ENCODE data around the gene FAM193A.
"Not testable (repeated sequence)": the region's sequence is repeated elsewhere in the genome, so short reads cannot be mapped to it uniquely, and the experiment has no call there.

Gene FAM193A, protein sequence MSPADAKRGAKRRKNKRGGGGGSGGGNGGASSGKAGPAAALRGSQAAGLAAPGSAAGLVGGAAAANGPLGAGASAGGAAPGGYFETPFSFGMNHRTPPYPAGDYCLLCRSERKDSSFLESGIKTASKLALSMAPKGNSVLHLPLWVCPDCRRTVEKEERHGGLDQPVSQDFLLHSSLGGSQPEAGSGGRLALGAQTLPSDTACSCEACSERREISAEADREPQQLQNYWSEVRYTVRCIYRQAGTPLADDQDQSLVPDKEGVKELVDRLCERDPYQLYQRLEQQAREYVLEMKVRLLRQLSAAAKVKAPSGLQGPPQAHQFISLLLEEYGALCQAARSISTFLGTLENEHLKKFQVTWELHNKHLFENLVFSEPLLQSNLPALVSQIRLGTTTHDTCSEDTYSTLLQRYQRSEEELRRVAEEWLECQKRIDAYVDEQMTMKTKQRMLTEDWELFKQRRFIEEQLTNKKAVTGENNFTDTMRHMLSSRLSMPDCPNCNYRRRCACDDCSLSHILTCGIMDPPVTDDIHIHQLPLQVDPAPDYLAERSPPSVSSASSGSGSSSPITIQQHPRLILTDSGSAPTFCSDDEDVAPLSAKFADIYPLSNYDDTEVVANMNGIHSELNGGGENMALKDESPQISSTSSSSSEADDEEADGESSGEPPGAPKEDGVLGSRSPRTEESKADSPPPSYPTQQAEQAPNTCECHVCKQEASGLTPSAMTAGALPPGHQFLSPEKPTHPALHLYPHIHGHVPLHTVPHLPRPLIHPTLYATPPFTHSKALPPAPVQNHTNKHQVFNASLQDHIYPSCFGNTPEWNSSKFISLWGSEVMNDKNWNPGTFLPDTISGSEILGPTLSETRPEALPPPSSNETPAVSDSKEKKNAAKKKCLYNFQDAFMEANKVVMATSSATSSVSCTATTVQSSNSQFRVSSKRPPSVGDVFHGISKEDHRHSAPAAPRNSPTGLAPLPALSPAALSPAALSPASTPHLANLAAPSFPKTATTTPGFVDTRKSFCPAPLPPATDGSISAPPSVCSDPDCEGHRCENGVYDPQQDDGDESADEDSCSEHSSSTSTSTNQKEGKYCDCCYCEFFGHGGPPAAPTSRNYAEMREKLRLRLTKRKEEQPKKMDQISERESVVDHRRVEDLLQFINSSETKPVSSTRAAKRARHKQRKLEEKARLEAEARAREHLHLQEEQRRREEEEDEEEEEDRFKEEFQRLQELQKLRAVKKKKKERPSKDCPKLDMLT (N-terminal part only)

DNA sequence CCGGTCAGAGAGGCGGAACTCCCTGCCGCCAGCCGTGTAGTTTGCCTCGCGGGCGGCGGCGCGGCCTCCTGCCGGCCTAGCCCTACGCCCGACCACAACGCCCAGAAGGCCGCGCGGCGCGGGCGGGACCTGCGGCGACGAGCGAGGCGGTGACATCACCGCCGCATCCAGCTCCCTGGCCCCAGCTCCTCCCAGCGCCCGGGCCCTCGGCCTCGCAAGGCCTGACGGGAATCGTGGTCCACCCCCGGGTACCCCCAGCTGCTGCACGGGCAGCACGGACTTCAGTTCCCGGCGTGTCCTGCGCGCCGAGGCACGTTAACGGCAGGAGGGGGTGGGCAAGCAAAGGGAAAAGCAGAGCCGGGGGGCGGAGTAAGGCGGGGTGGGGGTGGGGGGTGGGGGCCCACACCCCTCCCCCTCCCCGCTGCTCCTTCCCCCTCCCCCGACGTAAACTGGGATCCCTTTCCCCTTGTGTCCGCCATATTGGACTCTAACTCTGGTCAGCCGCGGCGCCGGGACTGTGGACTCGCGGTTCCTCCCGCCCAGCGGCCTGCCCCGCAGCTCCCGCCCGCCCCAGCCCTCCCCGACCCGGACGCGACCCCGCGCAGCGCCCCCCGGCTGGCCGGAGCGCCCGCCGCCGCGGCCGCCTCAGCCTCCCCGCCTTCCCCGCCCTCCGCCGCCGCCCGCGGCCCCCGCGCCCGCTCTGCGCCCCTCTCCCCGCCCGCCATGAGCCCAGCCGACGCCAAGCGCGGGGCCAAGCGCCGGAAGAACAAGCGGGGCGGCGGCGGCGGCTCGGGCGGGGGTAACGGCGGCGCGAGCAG is at the start of gene FAM193A:
FAM193A (plus strand) TSS at position 455 of the 818 bp plus-strand sequence; CDS start at position 724, 269 bp downstream.
- DNase-seq (ENCODE audit: low spot score): peak; percentile 90

DNA sequence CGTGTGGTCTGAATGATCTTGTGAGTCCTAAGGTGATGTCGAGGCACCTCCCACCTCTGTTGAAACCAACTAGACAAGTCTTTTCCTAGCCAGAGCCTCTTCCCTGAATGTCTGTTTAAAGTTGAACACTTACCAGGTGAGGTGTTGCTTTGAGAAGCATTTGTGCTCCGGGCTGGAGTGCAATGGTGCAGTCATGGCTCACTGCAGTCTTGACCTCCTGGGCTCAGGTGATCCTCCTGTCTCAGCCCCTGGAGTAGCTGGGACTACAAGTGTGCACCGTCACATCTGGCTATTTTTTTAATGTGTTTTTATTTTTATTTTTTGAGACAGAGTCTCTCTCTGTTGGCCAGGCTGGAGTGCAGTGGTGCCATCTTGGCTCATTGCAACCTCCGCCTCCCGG is 49.5 kb upstream of the FAM193A start:
- DNase-seq (ENCODE audit: low spot score): no peak

DNA sequence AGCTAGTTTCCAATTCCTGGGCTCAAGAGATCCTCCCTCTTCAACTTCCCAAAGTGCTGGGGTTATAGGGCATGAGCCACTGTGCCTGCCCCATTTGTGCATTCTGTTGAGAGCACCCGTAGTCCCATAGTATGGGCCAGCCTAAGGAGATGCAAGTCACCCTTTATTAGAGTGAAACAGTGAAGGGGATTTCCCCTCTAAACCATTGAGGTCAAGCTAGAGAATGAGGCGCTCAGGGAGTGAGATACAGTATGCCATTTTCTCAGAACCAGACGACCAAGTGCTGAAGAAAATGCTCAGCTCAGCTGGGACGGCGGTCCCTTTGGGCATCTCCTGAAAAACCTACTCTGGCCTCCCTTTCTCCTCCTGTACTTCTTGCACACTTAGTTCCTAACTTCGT is 48.8 kb upstream of the FAM193A start:
- DNase-seq (ENCODE audit: low spot score): no peak

DNA sequence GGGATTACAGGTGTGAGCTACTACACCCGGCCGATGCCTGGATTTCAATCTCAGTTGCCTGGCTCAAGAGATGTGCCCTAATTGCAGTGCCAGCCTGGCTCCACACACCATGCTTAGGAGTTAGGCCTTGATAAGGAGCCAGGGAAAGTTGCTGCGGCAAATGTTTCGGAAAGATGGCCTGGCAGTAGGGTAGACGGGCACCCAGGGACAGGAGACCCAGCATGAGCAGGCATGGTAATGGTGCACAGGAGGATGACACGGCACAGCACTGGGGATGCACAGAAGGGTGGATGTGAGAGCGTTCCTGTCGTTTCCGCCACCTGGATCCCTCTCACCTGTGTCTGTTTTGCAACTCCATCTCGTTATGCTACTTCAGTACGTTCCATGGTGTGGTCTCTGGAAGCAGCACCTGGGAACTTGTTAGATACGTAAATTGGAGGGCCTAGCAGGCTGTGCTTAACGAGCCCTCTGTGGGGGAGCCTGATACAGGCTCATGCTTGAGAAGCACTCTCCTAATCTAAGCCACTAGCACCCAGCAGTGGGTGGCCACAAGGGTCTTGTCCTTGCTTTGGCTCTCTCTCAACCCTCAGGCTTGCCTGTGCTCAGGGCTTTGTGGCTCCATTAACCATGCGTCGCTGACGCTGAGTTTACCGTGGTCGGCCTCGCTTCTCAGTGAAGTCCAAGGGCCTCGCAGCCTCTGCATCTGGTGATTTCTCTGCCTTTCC is 47.2 kb upstream of the FAM193A start:
- DNase-seq (ENCODE audit: low spot score): no peak

DNA sequence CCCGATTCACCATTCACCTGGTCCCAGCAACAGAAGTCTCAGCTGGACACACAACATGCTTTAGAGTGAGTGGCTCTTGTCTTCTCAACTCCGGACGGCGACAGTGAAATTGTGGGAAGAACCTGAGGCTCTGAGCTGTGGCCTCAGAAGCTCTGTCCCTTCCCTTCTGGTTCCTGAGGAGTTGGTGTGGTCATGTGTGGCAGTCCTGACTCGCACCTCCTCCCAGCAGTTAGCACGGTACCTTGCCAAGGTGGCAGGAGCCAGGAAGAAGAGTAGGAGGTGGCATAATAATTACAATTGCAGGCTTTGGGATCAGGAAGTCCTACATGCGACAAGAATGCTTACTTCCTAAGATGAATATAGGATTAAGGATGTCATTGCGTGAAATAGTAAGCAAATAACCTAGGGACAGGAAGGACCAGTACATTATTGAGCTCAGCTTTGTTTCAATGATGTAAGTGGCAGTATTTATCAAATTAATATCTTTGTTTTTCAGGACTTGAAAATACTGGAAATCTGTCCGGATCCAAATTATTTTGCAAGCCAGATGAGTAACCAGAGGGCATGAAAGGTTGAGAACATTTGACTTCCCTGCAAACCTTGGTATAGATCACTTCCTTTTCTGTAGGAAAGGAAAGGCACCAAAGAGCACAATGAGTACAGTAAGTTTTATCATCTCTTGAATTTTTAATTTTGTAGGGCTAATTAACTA is 46.5 kb upstream of the FAM193A start:
- DNase-seq (ENCODE audit: low spot score): no peak

DNA sequence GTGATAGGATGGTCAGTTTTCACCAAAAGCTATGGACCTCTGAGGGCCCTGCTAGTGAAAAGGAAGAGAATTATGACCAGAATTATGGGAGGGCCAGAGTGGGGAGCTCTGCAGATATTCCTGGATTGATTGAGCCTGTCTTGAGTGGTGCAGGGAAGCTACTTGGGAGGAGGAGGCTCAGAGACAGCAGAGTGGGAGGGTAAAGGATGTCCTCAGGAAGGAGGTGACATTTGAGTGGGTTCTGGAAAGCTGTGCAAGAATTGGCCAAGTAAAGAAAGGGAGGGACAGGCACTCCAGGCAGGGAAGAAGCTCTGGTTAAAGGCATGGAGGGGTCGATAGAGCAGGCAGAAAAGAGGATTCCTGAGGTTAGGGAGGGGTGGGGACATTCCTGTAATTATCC is 43.5 kb upstream of the FAM193A start:
- DNase-seq (ENCODE audit: low spot score): no peak

DNA sequence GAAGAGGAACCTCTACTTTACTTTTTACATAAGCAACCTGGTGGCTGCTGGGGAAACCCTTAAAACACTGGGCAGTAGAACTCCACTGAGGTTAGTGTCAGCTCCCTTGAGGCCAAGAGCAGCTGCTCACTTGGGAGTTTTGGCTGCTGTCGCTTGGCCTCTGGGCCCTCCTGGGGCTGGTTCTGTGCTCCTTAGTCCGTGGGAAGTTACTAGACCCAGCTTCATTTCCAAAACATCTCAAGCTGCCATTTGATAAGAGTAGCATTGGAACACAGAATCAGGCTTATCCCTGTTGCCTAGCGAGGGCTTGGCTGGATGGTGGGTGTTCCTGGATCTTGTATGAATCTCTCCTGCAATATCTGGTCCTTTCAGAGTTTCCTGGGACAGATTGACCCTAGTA is 41.5 kb upstream of the FAM193A start:
- DNase-seq (ENCODE audit: low spot score): no peak

DNA sequence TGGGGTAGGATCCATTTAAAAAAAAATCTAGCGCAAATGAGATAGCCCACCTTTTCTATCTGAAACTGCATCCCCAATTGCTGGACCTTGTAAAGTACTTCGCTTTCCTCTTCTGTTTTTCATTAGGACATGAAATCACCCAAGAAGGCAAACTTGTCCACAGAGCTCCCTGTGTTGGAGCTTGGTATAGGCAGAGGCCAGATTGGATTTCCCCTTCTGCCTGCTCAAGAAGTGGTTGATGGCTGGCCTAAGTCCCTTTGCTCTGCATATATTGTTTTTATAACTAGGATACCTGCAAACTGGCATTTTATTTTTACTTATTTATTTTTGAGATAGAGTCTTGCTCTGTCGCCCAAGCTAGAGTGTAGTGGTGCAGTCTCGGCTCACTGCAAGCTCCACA is 39.1 kb upstream of the FAM193A start:
- no peak for DNase-seq (ENCODE audit: low spot score)

DNA sequence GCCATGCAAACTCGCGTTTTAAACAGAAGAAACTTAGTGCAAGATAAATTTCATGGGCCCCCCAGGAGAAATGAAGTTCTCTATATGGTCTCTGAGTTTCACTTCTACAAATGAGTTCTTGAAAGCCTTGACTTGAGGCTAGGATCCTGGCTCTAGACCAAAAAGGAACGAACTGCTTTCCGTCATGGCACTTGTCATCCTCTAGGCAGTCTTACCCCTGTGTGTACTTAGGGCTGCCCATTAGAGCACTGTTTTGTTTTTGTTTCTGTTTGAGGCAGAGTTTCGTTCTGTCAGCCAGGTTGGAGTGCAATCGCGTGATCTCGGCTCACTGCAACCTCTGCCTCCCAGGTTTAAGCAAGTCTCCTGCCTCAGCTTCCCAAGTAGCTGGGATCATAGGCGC is 38.5 kb upstream of the FAM193A start:
- DNase-seq (ENCODE audit: low spot score): no peak

DNA sequence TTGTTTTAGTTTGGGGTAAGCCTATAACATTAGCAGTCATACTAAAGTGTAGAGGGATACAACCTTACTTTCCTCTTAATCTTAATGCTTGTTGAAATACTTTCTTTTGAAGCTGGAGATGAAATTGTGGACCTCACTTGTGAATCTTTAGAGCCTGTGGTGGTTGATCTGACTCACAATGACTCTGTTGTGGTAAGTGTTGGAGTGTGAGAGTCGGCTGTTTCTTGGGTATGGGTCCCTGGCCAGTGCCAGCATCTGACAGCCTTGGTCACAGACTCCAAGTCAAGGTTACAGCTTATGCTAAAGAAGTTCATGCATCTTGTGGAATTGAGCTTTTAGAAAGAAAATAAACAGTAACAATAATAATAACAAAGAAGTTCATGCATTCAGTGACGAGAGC is 35.9 kb upstream of the FAM193A start:
- no peak for DNase-seq (ENCODE audit: low spot score)

DNA sequence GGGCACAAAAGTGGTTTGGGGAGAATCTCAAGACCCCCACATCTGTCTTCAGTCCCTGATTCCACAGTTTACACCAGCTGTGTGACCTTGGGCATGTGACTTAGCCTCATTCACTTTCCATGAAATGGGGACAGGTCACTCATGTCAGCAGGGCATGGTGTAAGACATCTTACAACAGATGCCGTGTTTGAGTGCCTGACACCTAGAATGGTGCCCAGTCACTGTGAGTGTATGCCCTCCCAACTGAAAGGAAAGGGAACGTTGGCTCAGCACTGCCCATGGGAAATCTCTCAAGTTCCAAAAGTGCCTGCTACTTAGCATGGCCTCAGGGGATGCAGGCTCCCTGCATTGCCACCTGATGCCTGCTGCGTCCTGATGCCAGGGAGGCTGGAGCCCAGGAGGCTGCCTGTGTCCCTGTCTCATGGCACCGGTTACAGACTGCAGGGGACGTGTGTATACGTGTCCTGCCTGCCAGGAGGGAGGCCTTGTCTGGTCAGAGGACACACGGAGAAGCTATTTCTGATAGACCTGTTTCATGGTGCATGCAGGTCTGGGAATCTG is 35.3 kb upstream of the FAM193A start:
- no peak for DNase-seq (ENCODE audit: low spot score)

DNA sequence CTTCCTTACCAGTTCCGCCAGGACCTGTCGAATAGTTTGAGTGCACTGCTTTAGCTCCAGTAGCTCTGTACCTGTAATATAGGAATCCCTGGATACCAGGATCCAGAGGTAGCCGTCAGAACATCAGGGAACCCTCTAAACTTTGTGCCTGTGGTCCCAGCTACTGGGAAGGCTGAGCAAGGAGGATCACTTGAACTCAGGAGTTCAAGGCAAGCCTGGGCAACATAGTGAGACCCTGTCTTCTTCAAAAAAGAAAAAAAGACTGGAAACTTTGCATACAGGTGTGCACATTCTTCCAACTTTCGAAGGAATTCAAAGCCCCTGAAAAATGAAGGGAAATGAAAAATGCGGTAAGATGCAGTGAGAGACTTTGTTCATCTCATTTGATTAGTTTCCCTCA is 32.6 kb upstream of the FAM193A start:
- DNase-seq (ENCODE audit: low spot score): no peak

DNA sequence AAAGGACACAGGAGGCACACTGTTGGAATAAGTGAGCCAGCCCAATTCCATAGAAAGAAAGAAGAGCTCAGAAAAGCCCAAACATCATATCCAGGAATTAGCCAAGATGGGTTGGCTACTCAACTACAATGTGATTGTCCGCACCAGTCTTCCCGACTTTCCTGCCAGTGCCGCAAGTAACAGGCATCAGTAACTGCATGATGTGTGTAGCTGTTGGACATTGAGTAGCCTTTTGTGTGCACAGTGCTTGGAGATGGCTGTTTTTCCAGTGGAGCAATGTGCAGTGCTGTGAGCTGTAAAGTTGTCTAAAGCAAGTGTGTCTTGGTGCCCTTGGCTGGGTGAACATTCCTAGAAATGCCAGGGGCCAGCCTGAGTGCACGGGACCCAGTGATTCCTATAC is 29.2 kb upstream of the FAM193A start:
- DNase-seq (ENCODE audit: low spot score): no peak

DNA sequence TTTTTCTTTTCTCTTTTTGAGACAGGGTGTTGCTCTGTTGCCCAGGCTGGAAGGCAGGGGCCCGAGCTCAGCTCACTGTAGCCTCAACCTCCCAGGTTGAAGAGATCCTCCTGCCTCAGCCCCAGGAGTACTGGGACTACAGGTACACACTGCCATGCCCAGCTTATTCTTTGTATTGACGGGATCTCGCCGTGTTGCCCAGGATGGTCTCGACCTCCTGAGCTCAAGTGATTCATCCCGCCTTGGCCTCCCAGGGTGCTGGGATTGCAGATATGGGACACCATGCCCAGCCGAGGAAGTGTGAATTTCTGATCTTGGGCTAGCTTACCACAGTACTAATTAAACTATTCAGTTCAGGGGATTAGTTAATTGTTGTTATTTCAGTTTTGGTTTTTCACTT is 28.6 kb upstream of the FAM193A start:
- no peak for DNase-seq (ENCODE audit: low spot score)

DNA sequence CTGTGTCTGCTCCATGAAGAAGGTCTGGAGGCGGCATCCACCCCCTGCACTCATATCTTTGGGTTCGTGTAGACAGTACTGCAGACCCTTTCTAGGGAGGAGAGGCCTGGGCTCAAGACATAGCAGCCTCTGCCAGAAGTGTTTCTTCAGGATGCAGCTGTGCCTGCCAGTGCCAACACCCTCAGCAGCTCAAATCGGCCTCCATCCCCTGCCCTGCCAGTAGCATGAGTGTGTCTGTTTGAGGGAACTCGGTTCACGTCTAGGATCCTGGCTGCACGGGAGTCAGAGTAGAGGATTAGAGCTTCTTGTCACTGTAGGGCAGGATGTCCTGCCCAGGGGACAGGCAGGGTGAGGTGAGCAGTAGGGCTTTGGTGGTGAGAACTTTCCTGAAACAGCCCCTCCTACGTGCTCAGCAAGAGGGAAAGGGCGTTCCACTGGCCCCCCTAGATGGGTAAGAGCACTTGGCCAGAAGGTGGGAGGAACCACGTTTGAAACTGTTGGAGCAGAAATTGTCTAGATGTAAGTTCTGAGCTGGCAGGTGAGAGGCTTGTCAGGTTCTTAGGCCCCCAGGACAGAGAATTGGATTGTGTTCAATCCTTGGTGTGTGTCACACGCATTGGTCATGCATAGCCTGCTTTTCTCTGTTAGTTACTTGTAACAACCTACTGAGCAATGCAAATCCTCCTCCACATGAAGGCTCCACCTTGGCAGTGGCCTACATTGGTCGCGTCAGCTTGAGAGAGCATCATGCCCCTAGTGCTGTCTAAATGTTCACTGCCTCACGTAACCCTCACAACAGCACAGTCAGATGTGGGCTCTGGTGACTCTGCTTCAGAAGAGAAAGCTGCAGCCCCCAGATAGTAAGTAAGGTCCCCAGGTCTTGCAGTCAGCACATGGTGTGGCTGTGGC is 25.8 kb upstream of the FAM193A start:
- DNase-seq (ENCODE audit: low spot score): no peak

DNA sequence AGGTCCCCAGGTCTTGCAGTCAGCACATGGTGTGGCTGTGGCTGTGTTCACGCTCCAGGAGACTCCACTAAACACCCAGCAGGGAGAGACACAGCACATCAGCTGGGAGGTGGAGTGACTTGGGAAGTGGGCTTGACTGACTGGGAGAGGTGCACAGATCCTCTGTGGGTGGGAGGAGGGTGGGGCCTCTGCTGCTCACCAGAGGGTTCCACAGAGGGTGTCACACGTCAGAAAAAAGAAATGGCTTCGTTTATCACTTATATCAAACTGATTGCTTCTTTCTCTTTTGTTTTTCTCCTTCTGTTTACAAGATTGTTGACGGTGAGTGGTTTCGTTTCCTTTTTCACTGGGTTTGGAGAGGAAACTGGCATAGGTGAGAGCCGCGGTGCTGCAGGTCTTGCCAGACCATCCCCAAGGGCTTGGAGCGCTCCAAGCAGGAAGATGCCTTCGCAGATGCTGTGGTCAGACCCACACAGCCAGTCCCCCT is 24.8 kb upstream of the FAM193A start:
- no peak for DNase-seq (ENCODE audit: low spot score)

DNA sequence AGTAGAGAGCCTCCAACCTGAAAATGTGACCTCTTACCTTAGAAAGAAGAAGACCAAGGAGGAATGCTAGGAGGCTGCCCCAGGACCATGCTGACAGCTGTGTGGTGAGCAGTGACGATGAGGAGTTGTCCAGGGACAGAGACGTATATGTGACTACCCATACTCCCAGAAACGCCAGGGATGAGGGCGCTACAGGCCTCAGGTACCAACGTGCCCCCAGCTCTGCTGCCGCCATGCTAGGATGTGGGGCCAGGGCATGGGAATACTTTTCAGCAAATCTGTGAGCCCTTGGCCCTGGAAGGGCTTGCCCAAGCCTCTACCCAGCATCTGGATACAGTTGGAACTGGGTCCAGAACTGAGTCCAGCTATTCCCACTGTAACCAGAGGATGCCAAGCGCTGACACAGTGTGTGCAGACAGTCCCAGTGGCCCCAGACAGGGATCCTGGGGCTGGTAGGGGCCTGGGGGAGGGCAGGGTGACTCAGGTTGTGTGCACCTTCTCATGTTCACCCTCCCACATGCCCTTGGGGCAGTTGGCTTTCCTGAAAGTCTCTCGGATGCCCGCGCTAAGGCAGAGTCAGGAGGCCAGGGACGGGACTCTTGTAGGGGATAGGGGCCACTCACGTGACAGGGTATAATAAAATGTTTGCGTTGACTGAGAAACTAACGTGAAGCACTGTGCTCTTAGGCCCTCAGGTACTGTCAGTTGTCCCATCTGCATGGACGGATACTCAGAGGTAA is 23.9 kb upstream of the FAM193A start:
- DNase-seq (ENCODE audit: low spot score): no peak

DNA sequence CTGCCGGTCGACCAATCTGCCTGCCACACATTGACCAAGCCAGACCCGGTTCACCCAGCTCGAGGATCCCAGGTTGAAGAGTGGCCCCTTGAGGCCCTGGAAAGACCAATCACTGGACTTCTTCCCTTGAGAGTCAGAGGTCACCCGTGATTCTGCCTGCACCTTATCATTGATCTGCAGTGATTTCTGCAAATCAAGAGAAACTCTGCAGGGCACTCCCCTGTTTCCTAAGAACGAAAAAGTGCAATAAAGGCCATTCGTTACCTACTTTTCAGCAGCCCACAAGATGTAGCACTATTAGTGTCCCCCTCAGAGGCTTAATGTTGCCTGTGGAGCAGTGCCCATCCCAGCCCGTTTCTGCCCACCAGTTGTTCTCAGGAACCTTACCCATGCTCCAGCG is 22.3 kb upstream of the FAM193A start:
- DNase-seq (ENCODE audit: low spot score): not testable (repeated sequence)

Data from HuH-7.5 (cell line).